SK-N-SH (cell line): ENCODE results near the gene DICER1.

Experiments
- CHD2 ChIP-seq: fragments of 150-350 bp; IDR thresholded peaks from 2 replicates; pipeline ENCODE4 v1.6.1; 2018; ENCODE audit warnings: low read length; ENCODE audit not compliant: partially characterized antibody
- EP300 ChIP-seq, 2 experiments: IDR thresholded peaks; 2 replicates each; pipeline versions ENCODE4 v1.4.0 to v1.6.1; 2012; ENCODE audit warnings: borderline replicate concordance in 1 of 2, low read depth in 1 of 2, low read length in 1 of 2
- FOXJ3 ChIP-seq: sonication (generic); formaldehyde crosslinking; IDR thresholded peaks from 2 replicates; pipeline ENCODE4 v1.5.1; 2020; ENCODE audit warnings: mild to moderate bottlenecking, missing genetic modification reagents
- MEF2A ChIP-seq: IDR thresholded peaks from 2 replicates; pipeline ENCODE4 v1.4.0; 2012; ENCODE audit warnings: low read depth, borderline replicate concordance
- NFIC ChIP-seq: IDR thresholded peaks from 2 replicates; pipeline ENCODE4 v1.4.0; 2012; ENCODE audit warnings: borderline replicate concordance
- NRF1 ChIP-seq: IDR thresholded peaks from 2 replicates; pipeline ENCODE4 v1.6.1; 2012; ENCODE audit warnings: low read depth, mild to moderate bottlenecking, low read length
- POLR2AphosphoS5 ChIP-seq: IDR thresholded peaks from 2 replicates; pipeline ENCODE4 v1.6.1; 2012; ENCODE audit warnings: low read depth, low read length
- RCOR1 ChIP-seq: fragments of 150-350 bp; IDR thresholded peaks from 2 replicates; pipeline ENCODE4 v1.6.1; 2017; ENCODE audit warnings: antibody characterized with exemption, low read length
- SIN3A ChIP-seq: IDR thresholded peaks from 2 replicates; pipeline ENCODE4 v1.6.1; 2012; ENCODE audit warnings: low read depth, mild to moderate bottlenecking, low read length, moderate library complexity, borderline replicate concordance
- TAF1 ChIP-seq: IDR thresholded peaks from 2 replicates; pipeline ENCODE4 v1.6.1; 2012; ENCODE audit warnings: low read depth, mild to moderate bottlenecking, low read length, moderate library complexity, borderline replicate concordance
- TF ChIP-seq, protein P1 (sequence below): fragments of 200-600 bp; sonication (generic); IDR thresholded peaks from 2 replicates; pipeline ENCODE4 v1.6.1; 2017; ENCODE audit warnings: antibody characterized with exemption, mild to moderate bottlenecking, moderate library complexity
- TF ChIP-seq, protein P2 (sequence below): IDR thresholded peaks from 2 replicates; pipeline ENCODE4 v1.4.0; 2012; ENCODE audit warnings: low read depth

DNA sequence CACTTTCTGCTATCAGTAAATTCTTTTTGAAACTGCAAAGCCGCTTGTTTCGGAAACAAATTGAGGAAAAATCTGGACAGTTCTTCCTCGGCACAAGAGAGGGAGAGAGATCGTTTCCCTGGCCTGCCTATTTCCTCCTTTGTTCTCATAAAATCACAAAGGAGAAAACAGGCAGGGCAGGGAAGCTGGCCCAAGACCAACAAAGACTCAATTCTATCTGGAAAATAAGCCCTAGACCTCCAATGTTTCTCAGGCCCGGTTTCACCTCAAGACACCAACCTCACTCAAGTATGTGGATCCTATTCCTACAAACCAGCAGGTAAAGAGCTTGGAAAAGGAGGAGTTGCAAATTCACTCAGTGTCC, 19.5 kb downstream of the DICER1 start:
- TF ChIP-seq, protein P1, sequence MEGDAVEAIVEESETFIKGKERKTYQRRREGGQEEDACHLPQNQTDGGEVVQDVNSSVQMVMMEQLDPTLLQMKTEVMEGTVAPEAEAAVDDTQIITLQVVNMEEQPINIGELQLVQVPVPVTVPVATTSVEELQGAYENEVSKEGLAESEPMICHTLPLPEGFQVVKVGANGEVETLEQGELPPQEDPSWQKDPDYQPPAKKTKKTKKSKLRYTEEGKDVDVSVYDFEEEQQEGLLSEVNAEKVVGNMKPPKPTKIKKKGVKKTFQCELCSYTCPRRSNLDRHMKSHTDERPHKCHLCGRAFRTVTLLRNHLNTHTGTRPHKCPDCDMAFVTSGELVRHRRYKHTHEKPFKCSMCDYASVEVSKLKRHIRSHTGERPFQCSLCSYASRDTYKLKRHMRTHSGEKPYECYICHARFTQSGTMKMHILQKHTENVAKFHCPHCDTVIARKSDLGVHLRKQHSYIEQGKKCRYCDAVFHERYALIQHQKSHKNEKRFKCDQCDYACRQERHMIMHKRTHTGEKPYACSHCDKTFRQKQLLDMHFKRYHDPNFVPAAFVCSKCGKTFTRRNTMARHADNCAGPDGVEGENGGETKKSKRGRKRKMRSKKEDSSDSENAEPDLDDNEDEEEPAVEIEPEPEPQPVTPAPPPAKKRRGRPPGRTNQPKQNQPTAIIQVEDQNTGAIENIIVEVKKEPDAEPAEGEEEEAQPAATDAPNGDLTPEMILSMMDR = no peak
- TF ChIP-seq CHD2 (no peak), FOXJ3 (CRISPR knock-in tag) (no peak), SIN3A (no peak), EP300 (IDR thresholded peaks at IDR 0.05; ENCODE audit: borderline replicate concordance in 1 of 2, low read depth in 1 of 2, low read length in 1 of 2) (no peak), NFIC (no peak), NRF1 (no peak), POLR2AphosphoS5 (no peak), MEF2A (no peak), TAF1 (no peak), RCOR1 (no peak)
- TF ChIP-seq, protein P2, sequence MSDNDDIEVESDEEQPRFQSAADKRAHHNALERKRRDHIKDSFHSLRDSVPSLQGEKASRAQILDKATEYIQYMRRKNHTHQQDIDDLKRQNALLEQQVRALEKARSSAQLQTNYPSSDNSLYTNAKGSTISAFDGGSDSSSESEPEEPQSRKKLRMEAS = no peak
